GM12892 (cell line): ENCODE results near the gene JAK1.

Experiments
- POLR2A ChIP-seq: IDR thresholded peaks from 2 replicates; pipeline ENCODE4 v1.6.1; 2011; ENCODE audit warnings: low read depth, low read length, control low read depth
- POLR2AphosphoS5 ChIP-seq: IDR thresholded peaks from 2 replicates; pipeline ENCODE4 v1.6.1; 2011; ENCODE audit warnings: low read depth, low read length, control low read depth

DNA sequence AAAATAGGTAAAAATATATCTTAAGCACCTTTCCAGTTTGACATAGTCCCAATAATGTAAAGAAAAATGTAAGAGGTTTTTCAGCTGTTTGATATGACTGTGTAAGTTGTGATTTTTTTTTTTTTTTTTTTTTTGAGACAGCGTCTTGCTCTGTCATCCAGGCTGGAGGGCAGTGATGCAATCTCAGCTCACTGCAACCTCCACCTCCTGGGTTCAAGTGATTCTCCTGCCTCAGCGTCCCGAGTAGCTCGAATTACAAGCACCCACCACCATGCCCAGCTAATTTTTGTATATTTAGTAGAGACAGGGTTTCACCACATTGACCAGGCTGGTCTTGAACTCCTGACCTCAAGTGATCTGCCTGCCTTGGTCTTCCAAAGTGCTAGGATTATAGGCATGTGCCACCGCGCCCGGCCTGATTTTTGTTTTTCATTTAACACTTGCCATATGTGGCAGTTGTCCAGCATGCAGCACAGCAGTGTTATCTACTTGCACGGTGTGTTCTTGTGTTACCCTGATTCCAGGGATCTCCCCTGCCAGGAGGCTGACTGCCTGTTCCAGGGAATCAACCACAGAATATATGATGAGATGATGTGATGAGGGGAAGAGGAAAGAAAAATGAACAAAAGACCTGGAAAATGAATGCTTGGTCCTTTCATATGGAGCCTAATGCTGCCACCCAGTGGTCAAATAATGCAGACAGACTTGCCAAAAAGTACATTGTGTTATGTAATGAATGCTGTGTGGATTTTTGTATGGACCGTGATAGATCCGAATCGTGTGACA lies 142.5 kb downstream of the JAK1 start:
- TF ChIP-seq POLR2A (no peak), POLR2AphosphoS5 (no peak)
